AG04450 (cell line): Measurements from ENCODE around the gene NDUFS4. TPM values are rescaled to one million over a fixed set of nuclear protein-coding genes. Genes with fewer than 3 reads are reported as not detected.
"Not testable (repeated sequence)": the region's sequence is repeated elsewhere in the genome, so short reads cannot be mapped to it uniquely, and the experiment has no call there.

Experiments
- CTCF ChIA-PET: fragments of 300-600, 350-600 bp; formaldehyde crosslinking; extraction: SDS; loops from one replicate; lab custom pipeline; 2022; ENCODE audit warnings: antibody characterized with exemption, inconsistent platforms; lab: Charles Lee
- POLR2A ChIA-PET: fragments of 350-600 bp; formaldehyde crosslinking; extraction: SDS; loops from one replicate; lab custom pipeline; 2021; ENCODE audit warnings: antibody characterized with exemption, inconsistent platforms; lab: Yijun Ruan, JAX
- DNase-seq: peaks from one replicate; pipeline ENCODE4 v3.0.0-alpha.2; 2011; ENCODE audit warnings: low read depth, low spot score
- H3K27ac ChIP-seq: one replicate; pipeline ENCODE4 v1.5.1; 2012; ENCODE audit warnings: low read depth, low read length, control low read depth
- H3K27me3 ChIP-seq: one replicate; pipeline ENCODE4 v1.6.0; 2012; ENCODE audit warnings: low read length; ENCODE audit not compliant: control insufficient read depth, insufficient read depth
- H3K4me3 ChIP-seq: 2 replicates; pipeline ENCODE4 v1.5.1; 2011; ENCODE audit warnings: mild to moderate bottlenecking, low read depth, low read length, control low read depth
- H3K9me3 ChIP-seq: 2 replicates; pipeline ENCODE4 v1.5.1; 2012; ENCODE audit warnings: low read length; ENCODE audit not compliant: control insufficient read depth, insufficient read depth
- polyA plus RNA-seq: library from polyadenylated mRNA; depleted of rRNA; stranded (reverse); fragments of >200 nt; gene quantifications from 2 replicates; pipeline ENCODE4 v1.2.3, GENCODE V29; 2011
- TF ChIP-seq, protein P1 (sequence below): IDR thresholded peaks from 2 replicates; pipeline ENCODE4 v1.5.1; 2011; ENCODE audit warnings: low read depth, low read length, control low read depth, inconsistent platforms

The NDUFS4 gene
- polyA plus RNA-seq, 1 experiment: 201 TPM

DNA sequence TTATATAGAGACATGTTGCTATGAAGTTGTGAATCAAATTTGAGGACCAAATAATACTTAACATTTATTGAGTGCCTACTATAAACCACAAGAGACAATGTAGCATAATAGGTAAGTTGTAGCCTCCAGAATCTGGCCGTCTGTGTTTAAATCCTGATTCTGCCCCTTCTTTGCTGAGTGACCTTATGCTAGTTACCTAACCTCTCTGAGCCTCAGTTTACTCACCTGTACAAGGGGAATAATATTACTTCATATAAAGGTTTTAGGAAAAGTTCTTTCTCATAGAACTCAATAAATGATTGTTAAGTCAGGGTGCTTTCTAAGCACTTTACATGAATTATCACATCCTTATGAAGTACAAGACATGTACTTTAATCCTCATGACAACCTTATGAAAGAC lies 120.6 kb downstream of the NDUFS4 start:
- H3K27ac ChIP-seq: no peak overlapping the region
- H3K27me3 ChIP-seq: no peaks in the 10 kb centered on the region
- ChIA-PET CTCF (interaction anchor here (0.6 kb wide), 1 partner anchor 211 kb away, joined by 3 read pairs; no protein-coding TSS in a partner anchor), POLR2A (no interaction called here)
- H3K9me3 ChIP-seq: no peaks in the 10 kb centered on the region
- no peak overlapping the region for H3K4me3 ChIP-seq
- TF ChIP-seq, protein P1, sequence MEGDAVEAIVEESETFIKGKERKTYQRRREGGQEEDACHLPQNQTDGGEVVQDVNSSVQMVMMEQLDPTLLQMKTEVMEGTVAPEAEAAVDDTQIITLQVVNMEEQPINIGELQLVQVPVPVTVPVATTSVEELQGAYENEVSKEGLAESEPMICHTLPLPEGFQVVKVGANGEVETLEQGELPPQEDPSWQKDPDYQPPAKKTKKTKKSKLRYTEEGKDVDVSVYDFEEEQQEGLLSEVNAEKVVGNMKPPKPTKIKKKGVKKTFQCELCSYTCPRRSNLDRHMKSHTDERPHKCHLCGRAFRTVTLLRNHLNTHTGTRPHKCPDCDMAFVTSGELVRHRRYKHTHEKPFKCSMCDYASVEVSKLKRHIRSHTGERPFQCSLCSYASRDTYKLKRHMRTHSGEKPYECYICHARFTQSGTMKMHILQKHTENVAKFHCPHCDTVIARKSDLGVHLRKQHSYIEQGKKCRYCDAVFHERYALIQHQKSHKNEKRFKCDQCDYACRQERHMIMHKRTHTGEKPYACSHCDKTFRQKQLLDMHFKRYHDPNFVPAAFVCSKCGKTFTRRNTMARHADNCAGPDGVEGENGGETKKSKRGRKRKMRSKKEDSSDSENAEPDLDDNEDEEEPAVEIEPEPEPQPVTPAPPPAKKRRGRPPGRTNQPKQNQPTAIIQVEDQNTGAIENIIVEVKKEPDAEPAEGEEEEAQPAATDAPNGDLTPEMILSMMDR: no peak
- DNase-seq: no peak

DNA sequence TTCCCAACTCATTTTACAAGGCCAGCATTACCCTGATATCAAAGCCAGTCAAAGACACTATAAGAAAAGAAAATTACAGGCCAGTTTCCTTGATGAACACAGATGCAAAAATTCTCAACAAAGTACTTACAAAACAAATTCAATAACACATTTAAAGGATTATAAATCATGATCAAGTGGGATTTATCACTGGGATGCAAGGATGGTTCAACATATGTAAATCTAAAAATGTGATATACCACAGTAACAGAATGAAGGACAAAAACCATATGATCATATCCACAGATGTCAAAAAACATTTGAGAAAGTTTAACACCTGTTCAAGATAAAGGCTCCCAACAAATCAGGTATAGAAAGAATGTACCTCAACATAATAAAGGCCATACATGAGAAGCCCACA lies 130.6 kb downstream of the NDUFS4 start:
- TF ChIP-seq, protein P1: no peak
- ChIA-PET CTCF (no interaction called here), POLR2A (no interaction called here)
- Histone ChIP-seq H3K4me3 (no peak overlapping the region), H3K27me3 (no peaks in the 10 kb centered on the region), H3K9me3 (peaks cover 8% of the 10 kb centered on the region), H3K27ac (no peak overlapping the region)
- DNase-seq: no peak

DNA sequence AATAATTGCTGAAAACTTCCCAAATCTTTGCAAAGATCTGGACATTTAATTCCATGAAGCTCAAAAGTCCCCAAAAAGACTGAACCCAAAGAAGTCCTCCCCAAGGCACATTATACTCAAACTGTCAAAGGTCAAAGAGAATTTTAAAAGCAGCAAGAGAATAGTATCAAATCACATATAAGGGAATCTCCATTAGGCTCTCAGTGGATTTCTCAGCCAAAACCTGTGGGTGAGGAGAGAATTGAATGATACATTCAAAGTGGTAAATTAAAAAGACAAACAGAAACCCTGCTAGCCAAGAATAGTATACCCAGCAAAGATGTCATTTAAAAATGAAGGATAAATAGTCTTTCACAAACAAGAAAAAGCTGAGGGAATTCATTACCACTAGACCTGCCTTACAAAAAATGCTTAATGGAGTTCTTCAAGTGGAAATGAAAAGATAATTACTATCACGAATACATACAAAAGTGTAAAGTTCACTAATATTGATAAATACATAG lies 134.1 kb downstream of the NDUFS4 start:
- POLR2A ChIA-PET: no interaction called here
- Histone ChIP-seq H3K27me3 (no peaks in the 10 kb centered on the region), H3K4me3 (no peak overlapping the region), H3K9me3 (peaks cover 11% of the 10 kb centered on the region), H3K27ac (no peak overlapping the region)
- TF ChIP-seq, protein P1: no peak
- no peak for DNase-seq
- CTCF ChIA-PET: no interaction called here

DNA sequence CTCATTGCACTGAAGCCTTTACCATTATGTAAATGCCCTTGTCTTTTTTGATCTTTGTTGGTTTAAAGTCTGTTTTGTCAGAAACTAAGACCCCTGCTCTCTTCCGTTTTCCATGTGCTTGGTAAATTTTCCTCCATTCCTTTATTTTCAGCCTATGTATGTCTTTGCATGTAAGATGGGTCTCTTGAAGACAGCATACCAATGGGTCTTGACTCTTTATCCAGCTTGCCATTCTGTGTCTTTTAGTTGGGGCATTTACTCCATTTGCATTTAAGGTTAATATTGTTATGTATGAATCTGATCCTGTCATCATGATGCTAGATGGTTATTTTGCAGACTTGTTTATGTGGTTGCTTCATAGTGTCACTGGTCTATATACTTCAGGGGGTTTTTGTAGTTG lies 150.0 kb downstream of the NDUFS4 start:
- H3K27me3 ChIP-seq, POLR2A ChIA-PET, DNase-seq, CTCF ChIA-PET, H3K27ac ChIP-seq, H3K4me3 ChIP-seq: not testable (repeated sequence)
- peaks cover 13% of the 10 kb centered on the region; the same call in 1 of the 2 replicates for H3K9me3 ChIP-seq

DNA sequence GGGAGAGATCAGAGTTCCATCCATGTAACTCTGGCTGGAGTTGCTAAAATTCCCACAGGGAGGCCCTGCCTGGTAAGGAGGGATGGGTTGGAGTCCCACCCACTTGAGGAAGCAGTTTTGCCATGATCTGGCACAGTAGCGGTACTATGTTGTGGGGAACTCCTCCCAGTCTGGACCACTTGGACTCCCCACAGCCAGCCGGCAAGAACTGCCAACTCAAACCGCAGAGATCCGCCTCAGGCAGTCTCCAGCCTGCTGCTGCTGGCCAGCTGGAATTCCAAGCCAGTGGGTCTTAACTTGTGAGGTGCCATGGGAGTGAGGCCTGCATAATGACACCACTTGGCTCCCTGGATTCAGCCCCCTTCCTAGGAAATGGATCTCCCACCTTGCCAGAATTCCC lies 151.9 kb downstream of the NDUFS4 start:
- peaks cover 8% of the 10 kb centered on the region; the same call in 1 of the 2 replicates for H3K9me3 ChIP-seq
- peaks cover 4% of the 10 kb centered on the region for H3K27me3 ChIP-seq
- ChIA-PET POLR2A (no interaction called here), CTCF (no interaction called here)
- no peak overlapping the region for H3K27ac ChIP-seq
- TF ChIP-seq, protein P1: no peak
- DNase-seq: no peak
- H3K4me3 ChIP-seq: no peak overlapping the region
